Stimulated activated CD4-positive, alpha-beta T cell treated with anti-CD3 and anti-CD28 coated beads, Interleukin-15, amount 100 ng/mL, for 24 hours (primary cell): ENCODE measurements around the gene GCSAM.

Experiments
- DNase-seq: peaks from one replicate; pipeline ENCODE4 v3.0.0-alpha.2; 2020

GCSAM gene

DNA sequence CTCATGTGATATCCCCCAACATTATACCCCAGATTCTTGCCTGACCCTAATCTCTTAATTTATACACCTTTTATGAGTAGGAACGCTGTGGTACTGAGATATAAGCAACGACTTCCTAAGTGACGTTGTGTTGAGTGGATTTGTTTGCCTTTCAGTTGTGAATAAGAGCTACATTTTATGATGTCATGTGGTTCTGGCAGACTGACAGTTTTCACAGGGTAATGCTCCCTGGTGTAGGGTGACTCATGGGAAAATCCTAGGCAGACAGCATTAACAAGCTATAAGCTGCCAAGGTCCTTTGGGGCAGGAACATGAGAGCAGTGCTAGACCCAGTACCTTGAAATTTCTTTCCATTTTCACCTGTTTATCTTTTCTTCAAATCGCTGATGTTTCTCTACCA, 35.7 kb downstream of the GCSAM start:
- peak; percentile 33 for DNase-seq

- DNase-seq, result no peak
These were observed 36.9 kb downstream of the GCSAM start for GRCh38 chr3:112096176-112096575.

- no peak for DNase-seq
These were observed 37.3 kb downstream of the GCSAM start for GRCh38 chr3:112095731-112096130.

DNA sequence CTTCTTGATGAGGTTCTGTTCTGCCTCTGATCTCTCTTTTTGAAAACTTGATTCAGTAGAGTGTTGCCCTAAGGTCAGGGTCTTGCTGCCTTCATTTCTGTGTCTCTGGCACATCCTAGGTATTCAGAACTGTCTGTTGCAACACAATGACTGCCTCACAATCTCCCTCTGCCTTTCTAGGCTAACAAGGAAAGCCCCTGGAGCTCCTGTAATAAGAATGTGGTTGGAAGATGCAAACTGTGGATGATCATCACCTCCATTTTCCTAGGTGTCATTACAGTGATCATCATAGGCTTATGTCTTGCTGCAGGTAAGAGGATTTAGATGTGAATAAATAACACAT, 39.9 kb downstream of the GCSAM start:
- DNase-seq, result no peak

GRCh38 chr3:112092496-112093179, 40.4 kb downstream of the GCSAM start:
- no peak for DNase-seq

DNA sequence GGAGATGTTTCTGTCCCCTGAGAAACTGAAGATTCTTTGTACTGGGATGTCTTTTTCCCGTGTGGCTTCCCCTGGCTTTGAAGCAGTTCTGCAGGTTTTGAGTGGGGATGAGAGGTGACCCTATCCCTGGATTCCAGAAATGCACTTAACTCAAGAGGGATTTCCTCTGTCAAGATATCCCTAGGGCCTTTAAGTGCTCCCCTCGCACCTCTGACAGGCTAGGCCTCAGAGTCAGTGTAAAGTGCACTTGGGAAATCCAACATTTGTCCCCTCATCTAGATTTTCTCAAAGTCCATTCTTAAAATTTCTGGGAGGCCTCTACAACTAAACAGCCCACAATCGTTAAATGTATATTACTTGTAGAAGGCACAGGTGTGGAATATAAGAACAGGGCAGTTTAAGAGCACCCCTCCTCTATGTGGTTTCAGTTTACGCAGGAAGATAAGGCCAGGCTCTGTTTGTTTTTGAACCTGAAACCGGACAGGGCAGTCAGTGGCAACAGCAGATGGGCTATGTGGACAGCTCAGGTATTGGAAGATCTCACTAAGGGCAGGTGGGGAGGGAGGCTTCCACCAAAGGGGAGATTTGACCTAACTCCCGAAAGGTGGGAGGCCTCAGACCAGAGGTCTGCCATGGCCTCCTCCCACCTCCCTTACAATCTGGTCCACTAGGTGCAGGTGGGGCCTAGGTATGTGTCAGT, 42.0 kb downstream of the GCSAM start:
- DNase-seq, result no peak

GRCh38 chr3:112089956-112090886, 42.8 kb downstream of the GCSAM start:
- DNase-seq, result no peak

DNA sequence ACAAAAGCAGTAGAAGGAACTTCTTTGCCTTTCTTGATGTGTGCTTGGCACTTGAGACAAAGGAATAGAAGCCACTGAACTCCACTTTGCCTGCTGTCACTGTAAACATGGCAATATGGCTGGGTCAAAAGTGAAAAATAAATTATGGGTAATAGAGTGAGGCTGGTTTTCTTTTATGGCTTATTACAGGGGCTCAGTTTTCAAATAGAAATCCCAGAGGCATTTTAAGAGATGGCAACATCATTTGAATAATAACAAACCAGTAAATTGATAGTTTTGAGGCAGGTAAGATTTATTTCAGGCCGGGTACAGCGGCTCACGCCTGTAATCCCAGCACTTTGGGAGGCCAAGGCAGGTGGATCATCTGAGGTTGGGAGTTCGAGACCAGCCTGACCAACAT, 44.1 kb downstream of the GCSAM start:
- no peak for DNase-seq

DNA sequence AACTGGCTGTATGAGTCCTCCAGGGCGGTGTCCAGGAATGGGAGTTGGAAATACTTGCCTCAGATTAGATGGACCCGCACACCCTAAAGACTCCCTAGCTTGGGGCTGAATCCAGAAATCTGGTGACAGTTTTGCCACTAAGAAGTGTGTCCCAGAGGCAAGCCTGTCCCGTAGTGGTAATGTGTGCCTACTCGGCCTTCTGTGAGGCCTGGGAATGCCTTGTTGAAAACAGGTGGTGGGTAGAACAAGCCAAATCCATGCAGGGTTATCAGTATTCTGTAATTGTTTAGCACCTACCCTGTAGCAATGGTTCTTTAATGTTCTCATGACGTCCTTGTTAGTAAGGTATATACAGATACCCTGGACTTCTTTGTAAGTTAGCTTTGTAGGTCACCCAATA, 45.3 kb downstream of the GCSAM start:
- DNase-seq, result no peak

DNA sequence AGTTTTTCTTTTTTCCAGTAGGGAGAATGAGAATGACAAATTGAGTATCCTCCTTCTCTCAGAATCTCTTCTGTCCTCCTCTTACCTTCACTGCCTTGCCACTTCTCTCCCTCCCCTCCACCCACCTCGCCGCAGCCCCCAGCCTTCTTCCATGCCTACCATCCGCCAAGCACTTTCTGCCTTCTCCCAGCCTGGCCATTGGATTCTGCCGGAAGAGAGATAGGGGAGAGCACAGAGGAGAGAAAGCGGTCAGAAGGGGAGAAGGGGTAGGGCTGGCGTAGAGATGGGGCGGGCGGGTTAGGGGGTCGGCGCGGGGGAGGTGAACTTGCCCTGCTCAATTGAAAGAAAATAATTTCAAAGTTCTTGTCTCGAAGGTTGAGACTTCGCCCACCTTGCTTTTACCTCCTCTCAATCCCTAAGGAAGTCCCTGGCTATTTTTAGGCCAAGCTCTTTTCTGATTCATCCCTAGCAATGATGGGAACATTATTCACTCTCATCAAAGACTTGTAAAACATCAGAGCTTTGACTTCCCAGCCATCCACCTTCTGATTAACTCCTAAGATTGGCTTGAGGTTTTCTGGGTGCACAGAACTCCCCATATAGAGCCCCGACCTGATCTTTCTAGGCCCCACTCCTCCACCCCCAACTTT, 46.0 kb downstream of the GCSAM start:
- DNase-seq, result no peak

- DNase-seq, result peak; percentile 76
These were observed 46.8 kb downstream of the GCSAM start, which contains the start of gene C3orf52 for GRCh38 chr3:112086076-112086854. TSS of gene C3orf52 (plus strand) at chr3:112086389. CDS start at chr3:112086408, 19 bp downstream.

- DNase-seq, result no peak
These were observed 47.3 kb downstream of the GCSAM start for GRCh38 chr3:112085735-112086075.

DNA sequence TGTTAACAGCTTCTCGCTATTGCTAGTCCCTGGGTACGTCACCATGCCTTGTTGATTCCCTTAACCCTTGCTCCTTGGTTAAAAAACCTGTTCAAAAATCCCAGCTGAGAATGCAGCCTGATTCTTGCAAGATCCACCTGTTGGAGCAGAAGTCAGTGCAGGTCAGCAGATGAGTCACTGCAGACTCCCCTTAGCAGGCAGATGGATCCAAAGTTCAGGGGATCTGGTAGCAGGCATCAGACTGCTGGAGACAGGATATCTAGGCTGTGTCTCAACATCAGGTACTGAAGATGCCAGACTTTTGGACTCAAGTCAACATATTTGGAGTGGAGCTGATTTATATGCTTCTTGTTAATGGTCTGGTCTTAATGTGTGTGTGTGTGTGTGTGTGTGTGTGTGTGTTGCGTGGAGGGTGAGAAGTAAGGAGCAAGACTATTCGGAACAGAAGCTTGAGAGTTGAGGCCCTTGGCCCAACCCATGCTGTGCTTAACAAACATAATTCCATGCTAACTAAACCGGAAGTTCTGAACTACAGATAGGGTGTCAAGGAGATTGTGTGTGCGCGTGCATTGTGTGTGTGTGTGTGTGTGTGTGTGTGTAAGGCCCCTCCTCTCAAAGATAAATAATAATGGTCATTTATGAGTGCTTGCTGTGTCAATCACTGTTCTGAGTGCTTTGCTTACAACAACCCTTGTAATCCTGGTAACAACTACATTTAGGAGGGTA, 47.9 kb downstream of the GCSAM start:
- no peak for DNase-seq

DNA sequence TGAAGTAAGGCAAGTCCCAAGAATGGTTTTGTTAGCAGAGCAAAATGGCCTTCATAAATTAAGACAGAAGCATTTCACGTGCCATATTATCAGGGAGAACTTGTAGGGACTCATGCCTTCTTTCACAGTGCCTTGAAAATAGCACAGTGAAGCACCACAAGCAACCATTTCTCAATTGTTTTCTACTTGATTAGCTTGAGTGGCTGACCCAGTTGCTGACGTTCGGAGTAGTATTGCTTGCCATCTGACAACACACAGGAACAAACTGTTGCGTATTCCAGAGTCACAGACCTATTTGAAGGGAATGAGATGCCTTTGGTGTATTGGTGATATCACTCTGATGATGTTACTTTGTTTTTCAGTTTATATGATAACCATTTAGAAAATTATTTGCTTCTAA, 49.8 kb downstream of the GCSAM start:
- DNase-seq, result no peak

- DNase-seq, result no peak
These were observed 54.6 kb downstream of the GCSAM start for GRCh38 chr3:112078125-112079083.

DNA sequence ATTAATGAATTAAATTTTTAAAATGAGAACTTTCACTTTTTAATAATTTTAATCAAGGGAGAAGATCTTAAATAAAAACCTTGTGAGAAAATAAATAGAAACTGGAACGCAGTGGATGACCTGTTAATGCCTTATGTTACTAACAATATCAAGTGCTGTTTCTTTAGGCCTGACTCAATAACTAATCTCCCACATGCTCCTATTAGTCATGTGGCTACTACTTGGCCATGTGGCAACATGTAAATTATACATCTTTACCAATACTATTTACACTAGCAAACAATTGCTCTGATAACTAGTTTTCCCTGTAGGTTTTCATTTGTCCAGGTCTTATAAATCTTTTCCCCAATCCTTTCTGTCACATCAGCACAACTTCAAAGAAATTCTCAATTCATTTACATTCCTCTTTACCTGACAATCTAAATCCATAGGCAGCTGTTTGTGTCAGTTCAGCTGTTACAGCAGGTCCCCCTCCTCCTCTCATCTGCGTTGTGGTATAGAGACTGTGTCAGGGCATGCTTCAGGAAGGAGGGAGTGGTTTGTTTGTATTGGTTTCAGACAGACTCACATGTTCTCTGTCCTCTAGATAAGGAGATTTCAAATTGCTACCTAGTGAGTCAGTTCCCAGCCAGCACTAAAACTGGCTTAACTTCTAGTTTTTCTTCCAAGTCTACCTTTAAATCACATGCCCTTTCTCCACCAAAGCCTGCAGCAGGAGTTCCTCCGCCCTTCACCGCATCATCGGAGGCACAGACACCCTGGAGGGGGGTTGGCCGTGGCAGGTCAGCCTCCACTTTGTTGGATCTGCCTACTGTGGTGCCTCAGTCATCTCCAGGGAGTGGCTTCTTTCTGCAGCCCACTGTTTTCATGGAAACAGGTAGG, 58.2 kb downstream of the GCSAM start:
- peak; percentile 14 for DNase-seq

GRCh38 chr3:112074006-112074405, 59.0 kb downstream of the GCSAM start:
- no peak for DNase-seq

DNA sequence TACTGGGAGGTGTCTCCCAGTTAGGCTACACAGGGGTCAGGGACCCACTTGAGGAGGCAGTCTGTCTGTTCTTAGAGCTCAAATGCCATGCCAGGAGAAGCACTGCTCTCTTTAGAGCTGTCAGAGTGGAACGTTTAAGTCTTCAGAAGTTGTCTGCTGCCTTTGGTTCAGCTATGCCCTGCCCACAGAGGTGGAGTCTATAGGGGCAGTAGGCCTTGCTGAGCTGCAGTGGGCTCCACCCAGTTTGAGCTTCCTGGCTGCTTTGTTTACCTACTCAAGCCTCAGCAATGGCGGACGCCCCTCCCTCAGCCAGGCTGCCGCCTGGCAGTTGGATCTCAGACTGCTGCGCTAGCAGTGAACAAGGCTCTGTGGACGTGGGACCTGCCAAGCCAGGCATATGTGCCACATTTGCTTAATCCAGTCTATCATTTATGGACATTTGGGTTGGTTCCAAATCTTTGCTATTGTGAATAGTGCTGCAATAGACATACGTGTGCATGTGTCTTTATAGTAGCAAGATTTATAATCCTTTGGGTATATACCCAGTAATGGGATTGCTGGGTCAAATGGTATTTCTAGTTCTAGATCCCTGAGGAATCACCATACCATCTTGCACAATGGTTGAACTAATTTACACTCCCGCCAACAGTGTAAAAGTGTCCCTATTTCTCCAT, 60.5 kb downstream of the GCSAM start:
- DNase-seq, result peak; percentile 72
